HCT116 (cell line): Measurements from ENCODE around the gene AUP1. TPM values are rescaled to one million over a fixed set of nuclear protein-coding genes. Genes with fewer than 3 reads are reported as not detected.

Experiments
- ATAC-seq: fragments of 200-7000 bp; cut with Tn5 transposase; 2 replicates; pipeline ENCODE4 v1.9.1; 2020; ENCODE audit warnings: mild to moderate bottlenecking, moderate library complexity
- BruUV-seq: library from RNA; stranded (reverse); fragments of 400-500 nt; replicated peaks from 2 replicates; lab custom pipeline; 2021; lab: Mats Ljungman, UMichigan
- CTCF ChIA-PET: fragments of 300-600 bp; sonication (Branson Sonifier 250); formaldehyde crosslinking; loops from one replicate; lab custom pipeline; 2021; ENCODE audit warnings: antibody characterized with exemption; lab: Charles Lee
- POLR2A ChIA-PET: fragments of 300-600, 350-600 bp; sonication (Branson Sonifier 250); formaldehyde crosslinking; loops from one replicate; lab custom pipeline; 2021; ENCODE audit warnings: antibody characterized with exemption; lab: Charles Lee
- RAD21 ChIA-PET, 2 experiments: fragments of 300-600 bp; sonication (Branson Sonifier 250); formaldehyde crosslinking; loops; one replicate each; lab custom pipeline; 2023; ENCODE audit warnings: low total read pairs in 2 of 2; ENCODE audit not compliant: uncharacterized antibody in 2 of 2, unreplicated experiment in 2 of 2, low non-redundant PET in 1 of 2; lab: Charles Lee
- DNase-seq: peaks from one replicate; pipeline ENCODE4 v3.0.0-alpha.2; 2010; ENCODE audit warnings: low read depth, low spot score
- H2AFZ ChIP-seq: fragments of 200-600 bp; shearing (Covaris generic), sonication (generic); 2 replicates; pipeline ENCODE4 v1.6.1; 2017; ENCODE audit warnings: low read depth, mixed run types, mixed read lengths, antibody characterized with exemption, low read length; ENCODE audit not compliant: poor library complexity, severe bottlenecking
- H3K27ac ChIP-seq: 2 replicates; pipeline ENCODE4 v1.5.1; 2012; ENCODE audit warnings: low read depth, low read length
- H3K27me3 ChIP-seq: fragments of 200-600 bp; sonication (generic); 2 replicates; pipeline ENCODE4 v1.6.1; 2016; ENCODE audit warnings: mixed run types, low read length, mixed read lengths; ENCODE audit not compliant: insufficient read depth
- H3K36me3 ChIP-seq, 2 experiments: fragments of 200-500 bp in 1 of 2; fragments of 200-600 bp in 1 of 2; sonication (Bioruptor generic) in 1 of 2; sonication (generic) in 1 of 2; 2 replicates each; pipeline versions ENCODE4 v1.5.1 to v1.6.1; 2014 to 2016; ENCODE audit warnings: low read length in 2 of 2, inconsistent platforms in 1 of 2, mixed read lengths in 1 of 2, mixed run types in 1 of 2; ENCODE audit not compliant: insufficient read depth in 2 of 2, control insufficient read depth in 1 of 2
- H3K4me1 ChIP-seq, 2 experiments: fragments of 200-600 bp in 1 of 2; sonication (generic) in 1 of 2; 2 replicates each; pipeline versions ENCODE4 v1.5.1 to v1.6.1; 2012 to 2017; ENCODE audit warnings: low read length in 2 of 2, inconsistent platforms in 1 of 2, mild to moderate bottlenecking in 1 of 2, mixed read lengths in 1 of 2, mixed run types in 1 of 2, moderate library complexity in 1 of 2; ENCODE audit not compliant: insufficient read depth in 2 of 2, control insufficient read depth in 1 of 2
- H3K4me2 ChIP-seq: fragments of 200-600 bp; sonication (generic); 2 replicates; pipeline ENCODE4 v1.6.1; 2017; ENCODE audit warnings: mixed run types, low read length, mixed read lengths
- H3K4me3 ChIP-seq, 2 experiments: fragments of 200-600 bp in 1 of 2; sonication (generic) in 1 of 2; replicated peaks in 1 of 2; 2 replicates each; pipeline ENCODE4 v1.5.1; 2011 to 2016; ENCODE audit warnings: low read length in 2 of 2, control low read depth in 1 of 2, low read depth in 1 of 2, mild to moderate bottlenecking in 1 of 2, mixed read lengths in 1 of 2, mixed run types in 1 of 2
- H3K79me2 ChIP-seq: fragments of 200-600 bp; sonication (generic); 2 replicates; pipeline ENCODE4 v1.6.1; 2017; ENCODE audit warnings: mild to moderate bottlenecking, mixed run types, low read length, moderate library complexity, mixed read lengths; ENCODE audit not compliant: insufficient read depth
- H3K9ac ChIP-seq: fragments of 200-600 bp; sonication (generic); 2 replicates; pipeline ENCODE4 v1.6.1; 2016; ENCODE audit warnings: low read length, mixed read lengths
- H3K9me2 ChIP-seq: fragments of 200-600 bp; sonication (generic), shearing (Covaris generic); 2 replicates; pipeline ENCODE4 v1.6.1; 2017; ENCODE audit warnings: mixed run types, mild to moderate bottlenecking, moderate library complexity; ENCODE audit not compliant: insufficient read depth
- H3K9me3 ChIP-seq, 2 experiments: fragments of 200-500 bp in 1 of 2; fragments of 200-600 bp in 1 of 2; sonication (Bioruptor generic) in 1 of 2; sonication (generic) in 1 of 2; 2 replicates each; pipeline ENCODE4 v1.6.1; 2014 to 2017; ENCODE audit warnings: low read length in 2 of 2, mixed read lengths in 2 of 2, inconsistent platforms in 1 of 2, low read depth in 1 of 2, mild to moderate bottlenecking in 1 of 2, mixed run types in 1 of 2, moderate library complexity in 1 of 2; ENCODE audit not compliant: control insufficient read depth in 1 of 2, insufficient read depth in 1 of 2
- H4K20me1 ChIP-seq: fragments of 200-600 bp; sonication (generic), shearing (Covaris generic); 2 replicates; pipeline ENCODE4 v1.6.1; 2017; ENCODE audit warnings: mixed run types, mild to moderate bottlenecking, moderate library complexity; ENCODE audit not compliant: insufficient read depth
- CEBPB ChIP-seq: IDR thresholded peaks from 2 replicates; pipeline ENCODE4 v1.6.1; 2012; ENCODE audit warnings: low read depth
- EGR1 ChIP-seq: IDR thresholded peaks from 2 replicates; pipeline ENCODE4 v1.6.1; 2012; ENCODE audit warnings: low read depth
- FOSL1 ChIP-seq: IDR thresholded peaks from 2 replicates; pipeline ENCODE4 v1.6.1; 2012; ENCODE audit warnings: low read depth
- JUND ChIP-seq: IDR thresholded peaks from 2 replicates; pipeline ENCODE4 v1.6.1; 2012
- POLR2AphosphoS5 ChIP-seq: IDR thresholded peaks from 2 replicates; pipeline ENCODE4 v1.6.1; 2011; ENCODE audit warnings: mild to moderate bottlenecking, low read depth, low read length, moderate library complexity
- REST ChIP-seq: IDR thresholded peaks from 2 replicates; pipeline ENCODE4 v1.6.1; 2012; ENCODE audit warnings: low read depth
- SIN3A ChIP-seq: IDR thresholded peaks from 2 replicates; pipeline ENCODE4 v1.6.1; 2012; ENCODE audit warnings: low read depth
- SP1 ChIP-seq: IDR thresholded peaks from 2 replicates; pipeline ENCODE4 v1.6.1; 2012; ENCODE audit warnings: low read depth
- SRF ChIP-seq: IDR thresholded peaks from 2 replicates; pipeline ENCODE4 v1.6.1; 2012; ENCODE audit warnings: low read depth
- YY1 ChIP-seq: IDR thresholded peaks from 2 replicates; pipeline ENCODE4 v1.6.1; 2011; ENCODE audit warnings: low read length, low read depth, moderate library complexity, mild to moderate bottlenecking; ENCODE audit not compliant: insufficient replicate concordance; ENCODE audit errors: extremely low read depth
- ZFX ChIP-seq: fragments of 450-650 bp; IDR thresholded peaks from 2 replicates; pipeline ENCODE4 v1.6.1; 2017
- intact Hi-C: fragments of 100-400 bp; cut with micrococcal nuclease; formaldehyde crosslinking; loops from 2 replicates; pipeline ENCODE4 v1.10.0; 2022
- total RNA-seq: library from RNA; stranded (reverse); gene quantifications from one replicate; pipeline ENCODE4 v1.2.1, GENCODE V29; 2021; ENCODE audit not compliant: unreplicated experiment

Gene AUP1
- total RNA-seq, 1 experiment from 2014 or later = 116 TPM

GRCh38 chr2:74553892-74554819 lies 24.6 kb upstream of the AUP1 start, which contains the start of the genes DOK1 and LOXL3:
TSS of gene DOK1 (plus strand) at chr2:74554720. CDS start at chr2:74554755, 35 bp downstream.
TSS of gene LOXL3 (minus strand) at chr2:74553942. CDS start at chr2:74552634, 1,308 bp downstream.
- peak within 1 kb of the TSS; percentile 93 to 97 for H3K4me3 ChIP-seq
- peaks cover 23% of the 10 kb centered on the region; the same call in 1 of the 2 replicates for H3K79me2 ChIP-seq
- CTCF ChIA-PET = interaction anchor here (0.7 kb wide), 1 partner anchor 46 kb away, joined by 5 read pairs; no protein-coding TSS in a partner anchor
- H3K27ac ChIP-seq = peak within 1 kb of the TSS; percentile 90
- ATAC-seq = peak; percentile 76
- RAD21 ChIA-PET = no interaction called here
- H4K20me1 ChIP-seq = no peaks in the 10 kb centered on the region
- H2AFZ ChIP-seq = no peak within 1 kb of the TSS
- no peaks in the 10 kb centered on the region for H3K9me2 ChIP-seq
- intact Hi-C loops = no loop called here
- BruUV-seq = no TSS peak
- POLR2A ChIA-PET = no interaction called here
- TF ChIP-seq JUND (no peak), POLR2AphosphoS5 (peak; percentile 57; the same call in 1 of the 2 replicates)
- TF ChIP-seq, all 23 proteins: peak for 1
- Histone ChIP-seq H3K9ac (peak within 1 kb of the TSS; percentile 98), H3K27me3 (no peaks in the 10 kb centered on the region), H3K4me1 (peaks cover 15 to 42% of the 10 kb centered on the region in 2 experiments; a peak in 3 of 4 replicates), H3K36me3 (peaks cover 5 to 7% of the 10 kb centered on the region in 2 experiments; a peak in 3 of 4 replicates), H3K9me3 (no peaks in the 10 kb centered on the region), H3K4me2 (peak within 1 kb of the TSS; percentile 95)
- no peak for DNase-seq

DNA sequence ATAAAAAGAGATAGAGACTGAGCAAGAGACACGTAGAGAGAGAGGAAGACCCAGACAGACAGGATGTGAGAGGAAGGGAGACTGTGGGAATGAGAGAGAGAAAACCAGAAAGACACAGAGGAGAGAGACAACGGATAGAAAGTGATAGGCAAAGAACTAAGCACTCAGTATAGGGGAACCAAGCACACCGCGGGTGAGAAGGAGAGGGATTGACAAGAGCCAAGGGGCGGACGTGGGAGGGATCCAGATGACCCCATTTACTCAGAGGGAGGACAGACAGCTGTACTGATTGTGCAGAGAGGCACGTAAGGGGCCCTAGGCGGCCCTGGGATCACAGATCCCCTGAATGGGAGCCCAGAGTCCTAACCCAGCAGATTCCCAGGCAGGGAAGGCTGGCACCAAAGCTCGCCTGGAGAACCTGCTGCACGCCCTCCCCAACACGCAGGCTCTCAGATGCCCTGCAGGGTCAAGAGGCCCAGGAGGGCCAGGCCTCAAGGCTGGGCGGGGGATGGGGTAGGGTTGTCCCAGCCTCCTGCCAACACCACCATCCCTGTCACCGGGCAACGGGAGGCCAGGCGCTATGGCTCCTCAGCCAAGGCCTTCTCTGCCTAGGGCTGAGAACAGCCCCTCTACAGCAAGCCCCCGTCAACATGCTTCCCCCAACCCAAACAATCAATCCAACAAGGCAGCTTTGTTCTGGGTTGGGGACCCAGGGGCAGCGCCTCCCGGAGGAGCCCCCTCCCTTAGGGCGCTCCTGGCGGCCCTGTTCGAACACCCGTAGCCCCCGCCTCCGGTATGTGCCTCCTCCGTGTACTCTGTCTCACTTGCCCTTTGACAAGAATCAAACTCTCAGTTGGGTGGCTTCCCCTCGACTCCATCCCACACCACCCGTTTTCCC lies 23.7 kb upstream of the AUP1 start:
- POLR2A ChIA-PET = no interaction called here
- Histone ChIP-seq H3K4me3 (peak overlapping the region; percentile 93 to 97; a peak in 2 of 4 replicates), H3K9ac (peak overlapping the region; percentile 98; the same call in 1 of the 2 replicates)
- TF ChIP-seq SRF (no peak), EGR1 (no peak), JUND (no peak), FOSL1 (no peak), SIN3A (no peak), REST (no peak), YY1 (no peak), ZFX (no peak), POLR2AphosphoS5 (no peak), SP1 (no peak), CEBPB (no peak)

More for the DNA sequence above, 23.7 kb upstream of the AUP1 start:
- peaks cover 23% of the 10 kb centered on the region; the same call in 1 of the 2 replicates for H3K79me2 ChIP-seq
- H3K9me3 ChIP-seq = no peaks in the 10 kb centered on the region
- RAD21 ChIA-PET = no interaction called here
- BruUV-seq = no TSS peak
- CTCF ChIA-PET = no interaction called here
- no peaks in the 10 kb centered on the region for H4K20me1 ChIP-seq
- no peaks in the 10 kb centered on the region for H3K27me3 ChIP-seq
- peaks cover 19 to 50% of the 10 kb centered on the region in 2 experiments; a peak in 3 of 4 replicates for H3K4me1 ChIP-seq
- H3K4me2 ChIP-seq = peak overlapping the region; percentile 95
- H2AFZ ChIP-seq = no peak overlapping the region
- H3K36me3 ChIP-seq = peaks cover 5 to 7% of the 10 kb centered on the region in 2 experiments; a peak in 3 of 4 replicates
- H3K9me2 ChIP-seq = no peaks in the 10 kb centered on the region
- H3K27ac ChIP-seq = peak overlapping the region; percentile 90
- DNase-seq (no peak), ATAC-seq (no peak)
- intact Hi-C loops = no loop called here
